K562 (cell line): Measurements from ENCODE around the gene UBN1.

ENCODE experiments used
- JUN ChIP-seq, 2 experiments: sonication (generic) in 1 of 2; formaldehyde crosslinking in 1 of 2; IDR thresholded peaks; 2 replicates each; pipeline versions ENCODE4 v1.6.1 to v1.8.0; 2012 to 2022; ENCODE audit warnings: borderline replicate concordance in 2 of 2, mild to moderate bottlenecking in 2 of 2, improper control_type of control experiment in 1 of 2, low read depth in 1 of 2, low read length in 1 of 2, missing genetic modification reagents in 1 of 2
- JUNB ChIP-seq: fragments of 450-650 bp; formaldehyde crosslinking; conservative IDR thresholded peaks from 2 replicates; pipeline ENCODE4 v1.4.0; 2020; ENCODE audit warnings: mild to moderate bottlenecking
- JUND ChIP-seq, 2 experiments: IDR thresholded peaks; 2 replicates in 1 of 2; 3 replicates in 1 of 2; pipeline ENCODE4 v1.6.1; 2011; ENCODE audit warnings: borderline replicate concordance in 2 of 2, low read depth in 2 of 2, low read length in 2 of 2, improper control_type of control experiment in 1 of 2, missing biosample characterization in 1 of 2, missing genetic modification characterization in 1 of 2, missing genetic modification reagents in 1 of 2
- KDM1A ChIP-seq, 2 experiments: fragments of 450-650 bp; IDR thresholded peaks; 2 replicates each; pipeline ENCODE4 v1.6.1; 2016; ENCODE audit warnings: mild to moderate bottlenecking in 2 of 2
- POLR2AphosphoS5 ChIP-seq: IDR thresholded peaks from 2 replicates; pipeline ENCODE4 v1.6.1; 2011; ENCODE audit warnings: mild to moderate bottlenecking, low read depth, low read length, moderate library complexity; ENCODE audit not compliant: control insufficient read depth, insufficient read depth
- ZNF445 ChIP-seq: fragments of 250-450 bp; sonication (Bioruptor Pico); IDR thresholded peaks from 2 replicates; pipeline ENCODE4 v1.4.0; 2020; ENCODE audit warnings: low read depth, mild to moderate bottlenecking, moderate library complexity
- ZNF589 ChIP-seq: fragments of 200-800 bp; sonication (Bioruptor generic); IDR thresholded peaks from 2 replicates; pipeline ENCODE4 v1.6.1; 2016; ENCODE audit warnings: low read depth, missing genetic modification characterization, missing compliant biosample characterization
- TF ChIP-seq, protein P1 (sequence below): fragments of 450-650 bp; IDR thresholded peaks from 2 replicates; pipeline ENCODE4 v1.6.1; 2016
- TF ChIP-seq, protein P2 (sequence below): sonication (generic); formaldehyde crosslinking; IDR thresholded peaks from 2 replicates; pipeline ENCODE4 v1.8.0; 2022; ENCODE audit warnings: missing genetic modification reagents, mild to moderate bottlenecking, borderline replicate concordance

DNA sequence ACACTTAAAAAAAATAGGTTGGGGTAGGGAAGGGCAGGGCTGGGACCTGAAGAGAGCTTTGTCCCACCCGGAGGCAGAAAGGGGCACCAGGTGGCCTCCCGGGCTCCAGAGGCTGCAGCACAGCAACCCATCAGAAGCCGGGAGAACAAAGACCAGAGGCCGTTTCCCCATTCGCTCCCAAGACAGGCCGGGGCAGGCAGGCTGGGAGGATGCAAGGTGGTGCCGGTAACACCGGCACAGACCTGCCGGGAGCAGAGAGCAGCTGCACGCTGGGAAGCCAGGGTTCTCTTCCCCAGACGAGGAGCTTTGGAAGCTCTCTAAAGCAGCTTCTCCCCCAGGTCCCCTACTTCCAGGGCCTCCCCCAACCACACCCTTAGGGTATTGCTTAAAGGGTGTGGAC lies 84.1 kb downstream of the UBN1 start:
- TF ChIP-seq JUND (IDR thresholded peaks at IDR 0.05; ENCODE audit: borderline replicate concordance, low read depth, low read length) (no peak), JUND (tag; IDR thresholded peaks at IDR 0.05; ENCODE audit: borderline replicate concordance, low read depth, low read length) (no peak), POLR2AphosphoS5 (no peak), ZNF445 (CRISPR knock-in tag) (no peak), ZNF589 (no peak), JUN (IDR thresholded peaks at IDR 0.05; ENCODE audit: borderline replicate concordance, low read depth, low read length) (no peak), JUN (CRISPR knock-in tag; IDR thresholded peaks at IDR 0.05; ENCODE audit: borderline replicate concordance) (no peak), KDM1A (IDR thresholded peaks at IDR 0.05) (no peak), JUNB (CRISPR knock-in tag) (no peak)
- TF ChIP-seq, protein P1, sequence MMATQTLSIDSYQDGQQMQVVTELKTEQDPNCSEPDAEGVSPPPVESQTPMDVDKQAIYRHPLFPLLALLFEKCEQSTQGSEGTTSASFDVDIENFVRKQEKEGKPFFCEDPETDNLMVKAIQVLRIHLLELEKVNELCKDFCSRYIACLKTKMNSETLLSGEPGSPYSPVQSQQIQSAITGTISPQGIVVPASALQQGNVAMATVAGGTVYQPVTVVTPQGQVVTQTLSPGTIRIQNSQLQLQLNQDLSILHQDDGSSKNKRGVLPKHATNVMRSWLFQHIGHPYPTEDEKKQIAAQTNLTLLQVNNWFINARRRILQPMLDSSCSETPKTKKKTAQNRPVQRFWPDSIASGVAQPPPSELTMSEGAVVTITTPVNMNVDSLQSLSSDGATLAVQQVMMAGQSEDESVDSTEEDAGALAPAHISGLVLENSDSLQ = no peak
- TF ChIP-seq, protein P2, sequence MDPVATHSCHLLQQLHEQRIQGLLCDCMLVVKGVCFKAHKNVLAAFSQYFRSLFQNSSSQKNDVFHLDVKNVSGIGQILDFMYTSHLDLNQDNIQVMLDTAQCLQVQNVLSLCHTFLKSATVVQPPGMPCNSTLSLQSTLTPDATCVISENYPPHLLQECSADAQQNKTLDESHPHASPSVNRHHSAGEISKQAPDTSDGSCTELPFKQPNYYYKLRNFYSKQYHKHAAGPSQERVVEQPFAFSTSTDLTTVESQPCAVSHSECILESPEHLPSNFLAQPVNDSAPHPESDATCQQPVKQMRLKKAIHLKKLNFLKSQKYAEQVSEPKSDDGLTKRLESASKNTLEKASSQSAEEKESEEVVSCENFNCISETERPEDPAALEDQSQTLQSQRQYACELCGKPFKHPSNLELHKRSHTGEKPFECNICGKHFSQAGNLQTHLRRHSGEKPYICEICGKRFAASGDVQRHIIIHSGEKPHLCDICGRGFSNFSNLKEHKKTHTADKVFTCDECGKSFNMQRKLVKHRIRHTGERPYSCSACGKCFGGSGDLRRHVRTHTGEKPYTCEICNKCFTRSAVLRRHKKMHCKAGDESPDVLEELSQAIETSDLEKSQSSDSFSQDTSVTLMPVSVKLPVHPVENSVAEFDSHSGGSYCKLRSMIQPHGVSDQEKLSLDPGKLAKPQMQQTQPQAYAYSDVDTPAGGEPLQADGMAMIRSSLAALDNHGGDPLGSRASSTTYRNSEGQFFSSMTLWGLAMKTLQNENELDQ = no peak
